ENCODE measurements around the gene TLCD3A. TPM values are rescaled to one million over a fixed set of nuclear protein-coding genes. Genes with fewer than 3 reads are reported as not detected.

The TLCD3A gene
- polyA plus RNA-seq, 1 of the 3 experiments (the other 2 are of a cell fraction) = 31.7 TPM

DNA sequence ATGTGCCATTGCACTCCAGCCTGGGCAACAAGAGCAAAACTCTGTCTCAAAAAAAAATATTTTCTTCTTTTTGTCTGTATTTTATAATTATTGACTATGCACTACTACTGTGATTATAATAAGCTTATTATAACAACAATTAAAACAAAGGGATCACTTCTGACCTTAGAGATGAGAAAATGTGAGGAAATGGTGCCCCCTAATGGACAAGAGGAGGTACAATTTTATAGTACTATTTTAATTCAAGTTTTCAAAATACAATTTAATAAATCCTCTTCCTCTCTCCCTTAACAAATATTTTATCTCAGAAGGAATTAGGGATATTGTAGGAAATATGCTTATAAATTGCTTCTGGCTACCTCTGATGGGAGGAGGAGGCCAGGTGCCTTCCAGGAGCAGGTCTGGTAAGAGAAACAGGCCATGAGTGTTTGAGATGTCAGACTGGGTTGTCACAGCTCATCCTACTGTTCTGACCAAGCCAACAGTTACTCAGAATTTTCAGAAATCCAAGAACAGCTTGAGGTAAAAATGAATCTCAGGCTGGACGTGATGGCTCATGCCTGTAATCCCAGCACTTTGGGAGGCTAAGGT, 31.8 kb upstream of the TLCD3A start (continued):
- TF ChIP-seq, protein P1, sequence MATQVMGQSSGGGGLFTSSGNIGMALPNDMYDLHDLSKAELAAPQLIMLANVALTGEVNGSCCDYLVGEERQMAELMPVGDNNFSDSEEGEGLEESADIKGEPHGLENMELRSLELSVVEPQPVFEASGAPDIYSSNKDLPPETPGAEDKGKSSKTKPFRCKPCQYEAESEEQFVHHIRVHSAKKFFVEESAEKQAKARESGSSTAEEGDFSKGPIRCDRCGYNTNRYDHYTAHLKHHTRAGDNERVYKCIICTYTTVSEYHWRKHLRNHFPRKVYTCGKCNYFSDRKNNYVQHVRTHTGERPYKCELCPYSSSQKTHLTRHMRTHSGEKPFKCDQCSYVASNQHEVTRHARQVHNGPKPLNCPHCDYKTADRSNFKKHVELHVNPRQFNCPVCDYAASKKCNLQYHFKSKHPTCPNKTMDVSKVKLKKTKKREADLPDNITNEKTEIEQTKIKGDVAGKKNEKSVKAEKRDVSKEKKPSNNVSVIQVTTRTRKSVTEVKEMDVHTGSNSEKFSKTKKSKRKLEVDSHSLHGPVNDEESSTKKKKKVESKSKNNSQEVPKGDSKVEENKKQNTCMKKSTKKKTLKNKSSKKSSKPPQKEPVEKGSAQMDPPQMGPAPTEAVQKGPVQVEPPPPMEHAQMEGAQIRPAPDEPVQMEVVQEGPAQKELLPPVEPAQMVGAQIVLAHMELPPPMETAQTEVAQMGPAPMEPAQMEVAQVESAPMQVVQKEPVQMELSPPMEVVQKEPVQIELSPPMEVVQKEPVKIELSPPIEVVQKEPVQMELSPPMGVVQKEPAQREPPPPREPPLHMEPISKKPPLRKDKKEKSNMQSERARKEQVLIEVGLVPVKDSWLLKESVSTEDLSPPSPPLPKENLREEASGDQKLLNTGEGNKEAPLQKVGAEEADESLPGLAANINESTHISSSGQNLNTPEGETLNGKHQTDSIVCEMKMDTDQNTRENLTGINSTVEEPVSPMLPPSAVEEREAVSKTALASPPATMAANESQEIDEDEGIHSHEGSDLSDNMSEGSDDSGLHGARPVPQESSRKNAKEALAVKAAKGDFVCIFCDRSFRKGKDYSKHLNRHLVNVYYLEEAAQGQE (IDR thresholded peaks at IDR 0.05; ENCODE audit: low read depth, low read length) = no peak
- no peak for TF ChIP-seq RXRA (IDR thresholded peaks at IDR 0.05; ENCODE audit: borderline replicate concordance, low read depth)

- ChIA-PET POLR2A (interaction anchor here (1.4 kb wide), 1 partner anchor 291 kb away, joined by 8 read pairs; no protein-coding TSS in a partner anchor), CTCF (interaction anchor here (0.7 to 12.1 kb wide), 4 partner anchors 12 to 292 kb away, joined by 3 to 255 read pairs (median 4); partner anchors contain the start of gene NXN)
- TF ChIP-seq, protein P2, sequence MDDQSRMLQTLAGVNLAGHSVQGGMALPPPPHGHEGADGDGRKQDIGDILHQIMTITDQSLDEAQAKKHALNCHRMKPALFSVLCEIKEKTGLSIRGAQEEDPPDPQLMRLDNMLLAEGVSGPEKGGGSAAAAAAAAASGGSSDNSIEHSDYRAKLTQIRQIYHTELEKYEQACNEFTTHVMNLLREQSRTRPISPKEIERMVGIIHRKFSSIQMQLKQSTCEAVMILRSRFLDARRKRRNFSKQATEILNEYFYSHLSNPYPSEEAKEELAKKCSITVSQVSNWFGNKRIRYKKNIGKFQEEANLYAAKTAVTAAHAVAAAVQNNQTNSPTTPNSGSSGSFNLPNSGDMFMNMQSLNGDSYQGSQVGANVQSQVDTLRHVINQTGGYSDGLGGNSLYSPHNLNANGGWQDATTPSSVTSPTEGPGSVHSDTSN (IDR thresholded peaks at IDR 0.05) = no peak
- TF ChIP-seq EP300 (IDR thresholded peaks at IDR 0.05; ENCODE audit: borderline replicate concordance in 1 of 2, low read depth in 1 of 2, low read length in 1 of 2) (no peak), RXRA (IDR thresholded peaks at IDR 0.05; ENCODE audit: borderline replicate concordance, low read depth) (no peak), TEAD4 (IDR thresholded peaks at IDR 0.05; ENCODE audit: borderline replicate concordance, insufficient read depth) (no peak), USF1 (IDR thresholded peaks at IDR 0.05; ENCODE audit: borderline replicate concordance, low read depth) (no peak), ELF1 (IDR thresholded peaks at IDR 0.05) (no peak), FOSL2 (IDR thresholded peaks at IDR 0.05; ENCODE audit: borderline replicate concordance, low read depth) (no peak), RCOR1 (IDR thresholded peaks at IDR 0.05; ENCODE audit: low read length) (no peak), TCF12 (IDR thresholded peaks at IDR 0.05) (no peak), FOXJ3 (CRISPR knock-in tag; IDR thresholded peaks at IDR 0.05) (no peak)
- TF ChIP-seq, protein P1 (IDR thresholded peaks at IDR 0.05; ENCODE audit: low read depth, low read length) = no peak
- Histone ChIP-seq H3K9me2 (no peaks in the 10 kb centered on the region), H3K4me2 (no peak overlapping the region), H3K27ac (ENCODE audit: low read depth in 2 of 2, low read length in 1 of 2) (no peak overlapping the region), H3K9ac (no peak overlapping the region), H3K9me3 (no peaks in the 10 kb centered on the region), H3K4me1 (ENCODE audit: control insufficient read depth in 1 of 2, insufficient read depth in 2 of 2, low read depth in 1 of 2, low read length in 1 of 2) (peaks cover 4 to 16% of the 10 kb centered on the region in 2 experiments; a peak in 1 of 4 replicates), H3K79me2 (ENCODE audit: insufficient read depth) (peaks cover 72% of the 10 kb centered on the region), H3F3A (replicated peaks; ENCODE audit: insufficient read depth) (peaks cover 7% of the 10 kb centered on the region), H2AFZ (ENCODE audit: low read depth) (no peak overlapping the region), H4K20me1 (ENCODE audit: insufficient read depth) (0 out of 2 replicates have a peak, but pooled peaks cover 9% of the 10 kb centered on the region), H3K36me3 (replicated peaks in 1 of 2; ENCODE audit: control insufficient read depth in 1 of 2, insufficient read depth in 2 of 2, low read length in 1 of 2) (peaks cover 8 to 11% of the 10 kb centered on the region in 2 experiments), H3K27me3 (ENCODE audit: insufficient read depth) (no peaks in the 10 kb centered on the region), H3K4me3 (ENCODE audit: low read depth in 2 of 2, low read length in 1 of 2) (no peak overlapping the region)
- WGBS (ENCODE audit: low lambda C conversion rate) = 84% methylated on average over 12 of the region's 12 CpGs
- DNase-seq = no peak
Observed at GRCh38 chr17:703081-703875, 29.1 kb upstream of the TLCD3A start.
